GM18511 (cell line): Measurements from ENCODE around the gene FAM221B.

Experiments
- ATAC-seq: cut with Tn5 transposase; IDR thresholded peaks from one replicate; pipeline ENCODE4 v1.9.1; 2021; ENCODE audit warnings: mild to moderate bottlenecking, moderate library complexity; ENCODE audit not compliant: unreplicated experiment

FAM221B gene

DNA sequence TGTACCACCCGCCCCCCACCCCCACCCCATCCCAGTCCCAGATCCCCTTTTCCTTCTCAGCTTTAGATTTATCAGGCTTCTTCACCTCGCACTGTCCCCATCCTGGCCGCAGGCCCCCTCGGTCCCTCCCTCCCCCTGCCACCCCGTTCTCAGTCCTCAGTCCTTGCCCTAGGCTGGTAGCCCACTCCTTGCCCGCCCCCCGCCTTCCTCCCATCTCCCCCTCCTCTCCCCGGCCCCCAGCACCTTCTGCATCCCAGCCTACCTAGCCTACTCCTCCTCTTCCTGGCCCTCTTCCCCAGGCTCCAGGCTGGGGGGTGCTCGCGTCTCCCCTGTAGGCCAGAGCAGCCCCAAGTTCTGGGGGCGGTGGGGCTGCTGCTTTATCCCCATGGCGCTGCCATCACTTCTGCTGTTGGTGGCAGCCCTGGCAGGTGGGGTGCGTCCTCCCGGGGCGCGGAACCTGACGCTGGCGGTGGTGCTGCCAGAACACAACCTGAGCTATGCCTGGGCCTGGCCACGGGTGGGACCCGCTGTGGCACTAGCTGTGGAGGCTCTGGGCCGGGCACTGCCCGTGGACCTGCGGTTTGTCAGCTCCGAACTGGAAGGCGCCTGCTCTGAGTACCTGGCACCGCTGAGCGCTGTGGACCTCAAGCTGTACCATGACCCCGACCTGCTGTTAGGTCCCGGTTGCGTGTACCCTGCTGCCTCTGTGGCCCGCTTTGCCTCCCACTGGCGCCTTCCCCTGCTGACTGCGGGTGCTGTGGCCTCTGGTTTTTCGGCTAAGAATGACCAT lies 36.3 kb downstream of the FAM221B start:
- no peak for ATAC-seq

- no peak for ATAC-seq
Measured at GRCh38 chr9:35791297-35791921, 37.1 kb downstream of the FAM221B start, which contains the start of gene NPR2. TSS of gene NPR2 (plus strand) at chr9:35791591. CDS start at chr9:35792409, 818 bp downstream.

DNA sequence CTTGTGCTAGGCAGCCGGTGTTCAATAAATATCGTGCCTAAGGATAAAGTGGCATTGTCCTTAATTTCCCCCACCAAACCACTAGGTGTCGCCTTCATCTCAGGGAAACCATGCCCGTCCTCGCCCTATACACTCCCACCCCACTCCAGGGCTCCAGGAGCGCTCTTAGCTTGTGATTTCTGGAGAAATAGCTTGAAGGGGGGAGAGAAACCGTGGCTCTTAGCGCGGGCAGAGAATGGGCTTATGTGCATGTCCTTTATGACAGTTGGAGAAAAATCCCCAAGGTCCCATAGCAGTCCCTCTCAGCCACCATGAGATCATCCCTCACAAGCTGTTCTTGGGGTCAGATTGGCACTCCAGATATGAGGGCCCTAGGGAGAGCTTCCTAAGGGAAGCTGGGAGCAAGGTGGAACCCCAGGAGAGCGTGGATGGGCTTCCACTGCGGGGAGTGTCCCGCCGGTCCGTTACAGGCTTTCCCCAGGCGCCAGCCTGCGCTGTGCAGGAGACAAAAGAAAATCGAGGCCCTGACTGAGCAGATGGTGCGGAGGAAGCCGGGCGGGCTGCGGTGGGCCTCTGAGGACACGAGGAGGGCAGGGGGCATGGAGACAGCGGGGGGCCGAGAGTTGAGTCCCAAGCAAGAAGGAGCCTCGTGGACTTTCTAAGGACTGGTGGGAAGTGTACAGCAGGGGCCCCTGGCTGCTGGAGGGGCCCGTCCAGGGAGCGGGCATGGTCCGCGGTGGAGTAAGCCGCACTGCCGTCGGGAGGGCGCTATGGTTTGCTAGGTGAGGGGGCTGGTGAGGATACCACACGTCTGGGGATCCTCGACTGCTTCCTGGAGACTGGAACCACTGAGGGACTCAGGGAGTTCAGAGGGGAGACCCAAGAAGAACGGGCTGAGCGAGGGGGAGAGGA lies 37.9 kb downstream of the FAM221B start:
- no peak for ATAC-seq

GRCh38 chr9:35790025-35790384 lies 38.5 kb downstream of the FAM221B start:
- ATAC-seq: no peak

DNA sequence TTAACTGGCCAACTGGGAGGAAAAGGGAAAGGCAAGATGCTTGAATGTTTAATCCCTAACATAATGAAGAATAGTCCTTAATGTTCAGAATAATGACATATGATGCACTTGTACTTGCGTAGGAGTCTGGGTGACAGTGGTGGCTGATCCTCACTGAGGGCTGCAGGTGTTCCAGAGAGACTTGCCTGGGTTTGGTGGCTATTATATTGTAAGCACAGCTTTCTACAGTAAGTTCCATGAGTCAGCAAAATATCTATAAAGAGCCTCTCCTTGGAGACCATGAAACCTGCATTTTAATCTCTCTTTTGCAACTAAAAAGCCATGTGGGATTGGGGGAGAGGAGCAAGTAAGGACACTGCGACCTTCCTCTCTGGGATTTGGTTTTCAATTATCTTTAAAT lies 39.0 kb downstream of the FAM221B start:
- ATAC-seq: no peak

- ATAC-seq: no peak
Measured at GRCh38 chr9:35783418-35783817, 45.1 kb downstream of the FAM221B start.

DNA sequence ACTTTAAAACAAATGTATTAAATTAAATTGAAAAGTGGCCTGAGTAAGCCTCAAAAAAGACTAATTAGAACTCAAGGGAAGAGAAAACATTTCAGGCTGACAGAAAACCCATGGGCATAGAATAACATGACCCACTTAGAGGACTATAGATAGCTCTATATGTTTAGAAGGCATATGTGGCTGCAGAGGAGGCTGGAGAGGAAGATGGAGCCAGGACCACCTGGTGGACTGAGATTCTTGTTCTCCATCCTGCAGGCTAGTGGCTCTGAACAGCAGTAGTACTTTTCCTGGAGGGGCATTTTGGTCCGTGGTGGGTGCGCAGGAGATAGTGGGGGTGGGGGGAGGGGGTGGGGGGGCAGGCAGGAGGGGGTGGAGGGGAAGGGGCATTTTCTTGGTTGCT lies 47.5 kb downstream of the FAM221B start:
- no peak for ATAC-seq

DNA sequence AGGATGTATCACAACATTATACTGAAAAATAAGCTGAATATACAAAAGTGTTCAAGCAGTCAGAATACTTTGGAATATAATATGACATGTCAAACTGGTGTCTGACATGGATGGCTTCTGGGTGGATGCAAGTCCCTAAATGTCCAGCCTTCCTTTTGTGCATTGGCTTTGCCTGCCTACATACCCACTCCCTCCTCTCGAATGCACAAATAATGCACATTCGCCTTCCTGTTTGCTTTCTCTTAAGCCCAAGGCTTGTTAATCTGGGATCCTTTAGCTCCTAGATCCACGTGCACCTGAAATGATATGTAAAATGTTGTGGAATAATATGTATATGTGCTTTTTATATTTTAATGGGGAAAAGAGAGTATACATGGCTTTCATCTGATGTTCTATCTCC lies 50.0 kb downstream of the FAM221B start:
- no peak for ATAC-seq

DNA sequence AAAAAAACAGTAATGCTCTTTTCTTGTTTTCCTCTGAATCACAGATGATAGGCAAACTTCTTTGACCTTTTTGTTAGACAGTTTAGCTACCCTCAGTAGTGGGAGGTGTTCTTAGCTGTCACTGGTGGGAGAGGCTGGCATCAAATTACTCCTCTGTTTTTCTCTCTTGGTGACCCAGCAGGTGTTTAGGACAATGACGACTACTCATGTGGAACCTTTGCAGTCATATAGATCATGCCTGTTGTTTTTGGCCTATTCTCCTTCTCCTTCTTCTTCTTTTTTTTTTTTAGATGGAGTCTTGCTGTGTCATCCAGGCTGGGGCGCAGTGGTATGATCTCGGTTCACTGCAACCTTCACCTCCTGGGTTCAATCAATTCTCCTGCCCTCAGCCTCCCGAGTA lies 52.5 kb downstream of the FAM221B start:
- no peak for ATAC-seq

DNA sequence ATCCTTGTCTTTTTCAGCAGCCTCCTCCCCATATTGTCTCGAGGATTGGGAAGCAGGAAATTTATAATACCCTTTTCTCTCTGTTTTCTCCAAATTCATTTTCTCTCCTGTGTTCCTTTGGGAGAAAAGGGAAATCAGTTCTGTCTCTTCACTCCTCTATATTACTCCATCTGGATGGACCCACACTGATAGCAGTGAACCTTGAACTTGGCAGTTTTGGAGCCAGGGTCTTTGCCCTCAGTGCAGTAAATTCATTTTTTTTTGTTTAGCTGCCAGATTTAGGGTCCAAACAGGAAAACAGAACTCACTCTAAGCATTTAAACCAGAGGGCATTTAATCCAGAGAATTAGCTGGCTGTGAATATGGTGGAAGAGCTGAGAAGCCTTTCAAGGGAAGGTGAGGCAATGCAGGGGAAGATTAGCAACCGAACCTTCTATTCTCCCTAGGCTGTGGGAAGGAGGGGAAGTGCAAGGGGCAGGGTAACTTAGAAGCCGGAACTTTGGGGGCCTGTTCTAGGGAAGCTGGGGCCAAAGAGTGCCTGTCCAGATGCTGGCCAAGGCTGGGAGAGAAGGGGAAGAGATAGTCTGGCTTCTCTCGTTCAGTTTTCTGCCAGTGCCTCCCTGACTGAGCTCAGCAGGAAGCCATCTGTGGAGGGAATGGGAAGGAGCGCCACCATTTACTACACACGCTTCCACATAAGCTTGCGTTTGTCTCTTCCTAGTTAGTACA lies 53.5 kb downstream of the FAM221B start:
- no peak for ATAC-seq

GRCh38 chr9:35771943-35772342 lies 56.6 kb downstream of the FAM221B start:
- ATAC-seq: no peak

DNA sequence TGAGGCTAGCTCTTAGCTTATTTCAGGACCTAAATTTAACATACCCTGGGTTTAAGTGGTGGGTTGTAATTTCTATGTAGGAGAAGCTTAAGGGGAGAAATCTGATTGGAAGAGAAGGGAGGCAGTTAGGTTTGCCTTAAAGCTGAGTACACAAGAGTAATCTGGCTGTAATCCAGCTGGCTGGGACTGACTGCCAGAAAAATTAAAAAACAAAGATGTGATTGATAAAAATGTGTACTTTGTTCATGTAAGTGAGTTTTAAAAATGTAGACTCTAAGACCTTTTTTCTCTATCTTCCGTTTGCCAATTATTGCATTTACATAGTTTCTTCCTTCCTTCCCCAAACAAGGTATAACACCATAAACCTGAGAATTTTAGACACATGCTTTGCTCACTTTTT lies 57.0 kb downstream of the FAM221B start:
- no peak for ATAC-seq

DNA sequence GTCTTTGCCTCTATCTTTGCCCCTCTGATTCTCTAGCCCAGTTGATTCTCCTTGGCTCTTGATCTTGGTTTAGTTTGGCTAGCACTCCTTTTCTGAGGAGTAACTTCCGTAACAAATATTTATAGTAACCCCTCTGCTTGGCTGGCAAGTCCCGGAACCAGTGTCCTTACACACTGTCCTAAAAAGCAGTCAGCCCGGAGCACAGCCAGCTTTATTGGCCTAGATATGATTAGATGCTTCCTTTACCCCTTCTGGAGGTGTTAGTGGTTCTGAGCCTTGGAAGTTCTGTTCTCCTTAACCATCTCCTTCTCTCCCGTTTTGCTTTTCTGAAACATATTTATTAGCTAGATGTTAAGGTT lies 57.5 kb downstream of the FAM221B start:
- no peak for ATAC-seq

- ATAC-seq: no peak
Measured at GRCh38 chr9:35769763-35770162, 58.8 kb downstream of the FAM221B start.

GRCh38 chr9:35767458-35767857 lies 61.1 kb downstream of the FAM221B start:
- no peak for ATAC-seq

GRCh38 chr9:35766997-35767396 lies 61.5 kb downstream of the FAM221B start:
- no peak for ATAC-seq
